GM18907 (cell line): ENCODE measurements around the gene NOC4L.
"Not testable (repeated sequence)": the region's sequence is repeated elsewhere in the genome, so short reads cannot be mapped to it uniquely, and the experiment has no call there.

Experiments
- ATAC-seq: cut with Tn5 transposase; IDR thresholded peaks from one replicate; pipeline ENCODE4 v1.9.1; 2021; ENCODE audit warnings: mild to moderate bottlenecking, moderate library complexity; ENCODE audit not compliant: unreplicated experiment

NOC4L gene

DNA sequence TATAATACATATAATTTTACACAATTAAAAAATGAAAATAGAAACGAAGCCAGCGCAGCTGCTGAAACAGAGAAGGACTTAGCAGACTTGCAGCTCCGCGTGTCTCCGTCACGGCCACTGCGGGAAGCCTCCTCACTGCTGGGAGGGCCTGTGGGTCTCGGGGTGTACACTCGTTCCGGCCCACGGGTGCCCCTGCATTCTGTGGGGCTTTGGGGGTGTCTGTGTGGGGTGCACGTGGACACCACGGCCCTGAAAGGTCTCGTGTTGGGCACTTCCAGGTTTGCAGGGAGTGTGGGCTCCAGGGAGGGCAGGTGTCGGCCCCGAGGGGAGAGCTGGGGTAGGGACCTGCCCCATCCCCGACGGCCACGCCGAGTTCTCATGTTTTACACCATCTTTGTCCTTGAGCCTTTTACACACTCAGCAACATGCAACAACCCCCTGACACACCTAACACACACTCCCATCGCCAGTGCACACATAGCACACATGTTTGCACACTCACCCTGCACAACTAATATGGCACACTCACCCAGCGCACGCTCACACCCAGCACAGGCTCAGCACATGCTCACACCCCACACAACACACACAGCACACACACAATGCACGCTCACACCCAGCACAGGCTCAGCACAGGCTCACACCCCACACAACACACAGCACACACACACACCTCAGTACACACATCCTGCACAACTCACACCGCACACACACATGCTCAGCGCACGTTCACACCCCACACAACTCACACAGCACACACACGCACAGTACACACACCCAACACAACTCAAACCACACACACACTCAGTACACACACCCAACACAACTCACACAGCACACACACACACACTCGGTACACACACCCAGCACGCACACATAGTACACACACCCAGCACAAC is 36.6 kb downstream of the NOC4L start:
- ATAC-seq: no peak

DNA sequence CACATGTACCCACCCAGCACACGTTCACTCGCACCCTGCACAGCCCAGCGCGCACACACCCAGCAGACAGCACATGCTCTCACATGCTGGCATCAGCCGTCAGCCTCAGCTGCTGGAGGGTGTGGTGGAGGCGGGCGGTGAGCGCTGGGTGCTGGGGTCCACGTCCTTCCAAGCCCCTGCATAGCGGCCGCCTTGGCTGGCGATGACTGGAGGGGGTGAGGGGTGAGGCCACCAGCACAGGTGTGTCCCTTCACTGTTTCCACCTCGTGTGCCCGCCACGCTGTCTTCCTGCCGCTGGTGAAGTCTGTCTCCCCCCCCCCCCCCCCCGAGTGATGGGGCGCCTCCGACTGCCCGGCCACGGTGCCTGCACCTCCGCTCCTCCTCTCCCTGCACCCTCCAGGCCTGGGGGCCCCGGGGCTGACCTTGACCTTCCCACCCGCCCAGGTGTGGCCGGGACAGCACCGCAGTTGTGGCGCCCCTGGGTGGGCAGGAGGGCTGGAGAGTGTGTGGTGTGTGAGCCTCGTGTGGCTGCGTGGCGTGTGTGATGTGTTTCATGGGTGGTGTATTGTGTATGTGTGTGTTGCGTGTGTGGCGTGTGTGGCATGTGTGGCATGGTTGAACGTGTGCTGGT is 37.4 kb downstream of the NOC4L start:
- no peak for ATAC-seq

DNA sequence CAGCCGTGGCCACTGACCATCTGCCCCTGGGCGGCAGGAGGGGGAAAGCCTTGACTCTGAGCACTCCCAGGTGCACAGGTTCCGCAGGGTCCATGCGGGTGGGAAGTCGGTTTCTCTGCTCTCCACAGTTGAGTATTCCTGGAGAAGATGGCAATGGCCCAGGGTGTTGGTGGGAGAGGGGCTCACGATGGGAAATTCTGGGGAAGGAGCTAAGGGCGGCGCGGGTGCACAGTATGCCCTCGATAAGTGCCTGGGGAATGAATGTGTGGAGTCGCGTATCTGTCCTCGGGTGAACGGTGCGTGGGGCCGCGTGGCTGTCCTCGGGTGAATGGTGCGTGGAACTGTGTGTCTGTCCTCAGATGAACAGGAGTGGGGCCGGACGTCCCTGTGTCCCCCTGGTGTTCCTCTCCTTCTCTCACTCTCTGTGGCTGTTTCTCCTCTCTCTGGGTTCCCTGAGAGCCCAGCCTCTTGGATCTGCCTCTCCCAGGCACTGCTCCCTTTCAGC is 38.0 kb downstream of the NOC4L start:
- ATAC-seq: no peak

DNA sequence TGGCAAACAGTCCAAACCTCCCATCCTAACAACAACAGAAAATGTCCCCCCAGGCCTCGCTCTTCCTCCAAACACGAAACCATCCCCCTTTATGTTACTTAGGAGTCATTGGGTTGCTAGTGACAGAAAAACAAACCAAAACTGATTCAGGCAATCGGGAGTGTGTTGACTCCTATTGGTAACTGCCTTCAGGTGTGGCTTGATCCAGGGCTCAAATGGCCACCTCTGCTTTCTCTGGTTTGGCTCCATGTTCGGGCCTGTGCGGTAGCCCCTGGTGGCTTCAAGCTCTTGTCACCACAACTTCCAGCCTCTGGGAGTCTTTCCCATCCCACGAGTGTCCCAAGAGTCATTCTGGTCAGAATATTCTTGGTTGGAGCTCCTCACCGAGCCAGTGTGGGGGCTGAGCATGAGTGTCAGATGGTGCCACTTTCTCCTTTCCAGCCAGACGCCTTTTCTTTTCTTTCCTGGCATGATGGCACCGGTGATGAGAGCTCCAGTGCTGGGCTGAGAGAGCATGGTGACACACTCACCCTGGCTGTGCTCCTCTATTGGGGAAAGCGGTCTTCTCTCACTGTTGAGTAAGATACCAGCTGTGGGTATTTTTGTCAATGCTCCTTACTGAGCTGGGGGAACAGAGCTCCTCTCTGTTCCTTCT is 38.6 kb downstream of the NOC4L start:
- no peak for ATAC-seq

DNA sequence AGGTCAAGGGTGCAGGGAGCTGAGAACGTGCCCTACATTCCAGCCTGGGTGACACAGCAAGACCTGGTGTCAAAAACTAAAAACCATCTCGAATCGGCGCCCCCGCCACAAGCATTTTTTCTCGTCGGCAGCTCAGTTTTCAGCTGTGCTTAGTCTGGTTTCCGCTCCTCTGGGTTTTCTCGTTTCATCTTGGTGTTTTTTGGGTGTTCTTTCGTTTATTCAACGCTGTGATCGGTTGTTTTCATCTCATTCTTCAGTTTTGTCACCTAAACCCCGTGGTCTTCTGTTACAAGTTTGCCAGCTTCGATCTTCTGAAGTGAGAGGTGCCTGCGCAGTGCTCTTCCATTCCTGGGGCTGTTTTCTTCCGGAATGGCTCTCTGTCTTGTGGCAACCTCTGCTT is 41.4 kb downstream of the NOC4L start:
- no peak for ATAC-seq

DNA sequence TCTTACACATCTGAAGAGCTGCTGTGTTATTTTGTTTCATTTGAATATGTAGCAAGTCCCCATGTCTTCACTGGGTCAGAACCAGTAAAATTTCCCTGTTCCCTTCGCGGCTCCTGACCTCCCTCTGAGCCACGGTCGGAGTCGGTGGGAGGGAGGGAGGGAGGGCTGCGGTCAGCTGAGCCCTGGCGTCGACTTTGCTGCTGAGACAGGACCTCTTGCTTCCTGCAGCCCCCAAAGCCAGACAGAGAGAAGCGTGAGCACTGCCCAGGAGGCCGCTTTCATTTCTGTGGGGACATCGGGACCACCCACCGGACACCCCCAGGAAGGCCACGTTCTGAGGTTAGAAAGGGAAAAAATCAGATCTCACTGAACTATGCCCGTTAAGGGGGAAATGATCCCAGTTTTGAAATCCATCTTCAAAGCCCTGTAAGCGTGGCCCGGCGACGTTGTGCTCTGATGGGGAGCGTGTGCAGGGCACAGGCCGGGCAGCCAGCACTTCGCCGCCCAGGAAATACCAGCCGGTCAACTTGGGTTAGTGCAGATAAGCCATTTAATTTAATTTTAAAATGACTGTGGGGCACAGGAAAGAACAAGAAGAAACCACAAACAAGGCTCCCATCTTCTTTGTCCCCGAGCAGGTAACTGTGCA is 42.1 kb downstream of the NOC4L start:
- no peak for ATAC-seq

DNA sequence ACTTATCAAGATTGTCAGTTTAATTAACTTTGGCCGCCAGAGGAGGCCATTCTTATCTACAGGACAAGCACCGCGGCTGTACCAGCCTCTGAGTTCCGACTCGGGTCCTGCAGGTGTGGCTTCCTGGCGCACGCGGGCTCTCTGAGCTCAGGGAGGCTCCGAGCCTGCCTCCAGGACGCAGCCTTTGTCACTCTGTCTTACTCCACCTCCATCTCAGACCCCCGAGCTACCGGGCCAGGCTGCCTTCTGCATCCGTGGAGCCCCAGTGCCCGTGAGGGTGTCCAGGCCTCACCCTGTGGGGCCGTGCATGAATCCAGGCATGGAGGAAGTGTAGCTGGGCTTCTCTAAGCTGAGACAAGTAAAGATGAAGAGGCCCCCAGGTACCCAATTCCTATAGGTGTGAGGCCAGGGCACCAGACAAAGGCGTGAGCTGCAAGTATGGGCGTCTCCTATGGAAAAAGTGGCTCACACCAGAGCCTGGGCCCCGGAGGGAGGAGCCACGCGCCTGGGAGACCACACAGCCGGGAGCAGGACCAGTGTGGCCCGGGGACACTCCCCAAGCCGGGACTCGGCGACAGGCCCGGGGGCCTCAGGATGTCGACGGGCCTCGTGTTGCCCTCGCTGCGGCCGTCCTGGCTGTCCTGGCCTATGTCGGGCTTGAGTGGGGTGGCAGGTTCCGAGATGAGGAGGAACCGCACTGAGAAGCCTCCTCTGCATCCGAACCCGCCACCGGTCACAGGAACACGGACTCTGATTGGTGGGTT is 42.8 kb downstream of the NOC4L start:
- ATAC-seq: no peak

DNA sequence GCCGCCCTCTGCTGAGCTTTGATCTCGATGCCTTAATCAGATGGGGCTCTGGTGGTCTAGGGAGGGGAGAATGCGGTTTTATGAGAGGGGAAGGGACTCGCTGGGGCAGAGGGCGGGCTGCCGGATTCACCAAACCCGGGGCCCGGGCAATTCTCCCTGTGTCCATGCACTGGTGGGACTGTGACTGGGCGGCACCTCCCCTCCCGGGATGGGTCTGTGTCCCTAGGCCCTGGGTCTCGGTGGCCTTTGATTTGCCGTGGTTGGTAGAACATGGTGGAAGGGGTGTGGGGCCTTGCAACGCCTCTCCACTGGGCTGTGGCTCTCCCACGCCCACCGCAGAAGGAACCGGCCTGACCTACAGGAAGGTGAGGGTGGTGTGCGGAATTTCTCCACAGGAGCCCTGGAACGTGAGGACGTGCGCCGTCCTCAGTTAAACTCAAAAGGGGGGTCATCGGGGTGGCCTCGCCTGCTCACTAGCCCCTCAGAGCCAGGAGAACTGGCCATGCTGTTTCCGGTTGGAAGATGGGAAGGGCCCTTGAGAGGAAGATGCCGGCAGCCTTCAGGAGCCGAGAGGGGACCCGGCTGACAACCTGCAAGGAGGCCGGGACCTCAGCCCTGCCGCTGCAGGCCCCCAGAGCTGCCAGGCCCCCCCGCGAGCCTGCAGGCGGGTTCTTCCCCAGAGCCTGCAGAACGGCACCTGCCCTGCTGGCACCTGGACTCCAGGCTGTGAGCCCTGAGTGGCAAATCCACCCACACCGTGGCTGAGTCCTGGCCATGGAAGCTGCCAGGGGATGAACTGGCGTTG is 43.6 kb downstream of the NOC4L start:
- ATAC-seq: no peak

DNA sequence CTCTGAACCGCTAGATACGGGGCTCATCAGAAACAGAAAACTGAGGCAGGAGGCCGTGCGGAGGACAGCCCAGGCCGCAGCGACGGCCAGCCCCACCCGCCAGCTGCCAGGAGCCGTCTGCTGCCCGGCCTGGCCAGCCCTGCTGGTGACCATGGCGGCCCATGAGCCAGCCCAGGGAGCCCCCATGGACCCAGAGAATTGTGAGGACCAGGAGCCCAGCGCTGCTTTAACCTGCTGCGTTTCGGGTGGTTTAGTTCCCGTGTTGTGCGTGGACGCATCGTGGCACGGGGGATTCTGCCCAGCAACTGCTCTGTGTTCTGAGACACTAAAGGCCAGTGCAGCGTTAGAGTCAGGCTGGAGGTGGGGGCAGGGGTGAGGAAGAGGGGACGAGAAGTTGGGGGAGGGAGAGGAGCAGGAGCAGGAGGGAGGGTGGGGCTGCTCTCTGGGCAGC is 44.2 kb downstream of the NOC4L start:
- ATAC-seq: no peak

DNA sequence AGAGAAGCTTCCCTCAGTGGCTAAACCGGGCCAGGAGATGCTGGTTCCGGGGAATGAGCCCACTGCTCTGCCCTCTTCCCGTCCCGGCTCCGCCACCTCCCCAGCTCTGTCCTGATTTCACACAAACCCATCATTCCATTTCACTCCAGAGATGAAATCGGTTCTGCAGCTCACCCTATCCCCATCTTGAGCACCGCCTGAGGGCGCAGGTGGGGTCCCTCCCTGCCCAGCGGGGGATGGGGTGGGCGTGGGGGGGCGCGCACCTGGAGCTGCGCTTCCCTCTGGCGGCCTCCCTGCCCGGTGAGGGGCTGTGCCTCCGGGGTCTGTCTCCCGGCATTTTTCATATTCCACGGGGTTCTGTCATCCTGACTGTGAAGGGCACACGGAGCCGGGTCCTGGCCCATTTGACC is 44.7 kb downstream of the NOC4L start:
- no peak for ATAC-seq

DNA sequence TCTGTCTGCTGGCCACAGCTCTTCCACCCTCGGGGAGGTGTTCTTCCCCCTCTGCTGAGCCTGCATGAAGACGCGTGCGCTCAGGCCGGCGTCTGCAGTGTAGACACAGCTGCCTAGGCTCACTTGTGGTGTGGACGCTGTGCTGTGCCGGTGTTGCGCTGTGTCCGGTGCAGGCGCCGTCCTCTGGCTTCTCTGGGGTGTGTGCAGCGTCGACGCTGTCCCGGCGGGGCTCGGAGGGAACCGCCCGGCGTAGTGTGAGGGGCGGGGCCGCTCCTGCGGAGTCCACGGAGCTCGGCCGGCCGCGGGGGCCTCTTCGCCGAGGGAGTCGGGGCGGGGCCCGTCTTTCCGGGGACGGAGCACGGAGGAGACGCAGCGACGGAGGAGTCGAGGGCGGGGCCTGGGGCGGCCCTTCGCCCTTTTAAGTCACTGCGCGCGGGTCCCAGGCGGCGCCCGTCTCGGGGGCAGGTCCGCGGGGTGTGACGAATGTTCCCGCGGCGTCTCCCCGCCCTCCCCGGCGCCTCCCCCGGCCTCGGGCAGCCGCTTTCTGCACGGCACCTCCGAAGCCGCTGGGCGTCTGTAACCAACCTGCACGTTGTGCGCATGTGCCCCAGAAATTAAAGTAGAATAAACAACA is 45.2 kb downstream of the NOC4L start:
- ATAC-seq: peak; percentile 91

DNA sequence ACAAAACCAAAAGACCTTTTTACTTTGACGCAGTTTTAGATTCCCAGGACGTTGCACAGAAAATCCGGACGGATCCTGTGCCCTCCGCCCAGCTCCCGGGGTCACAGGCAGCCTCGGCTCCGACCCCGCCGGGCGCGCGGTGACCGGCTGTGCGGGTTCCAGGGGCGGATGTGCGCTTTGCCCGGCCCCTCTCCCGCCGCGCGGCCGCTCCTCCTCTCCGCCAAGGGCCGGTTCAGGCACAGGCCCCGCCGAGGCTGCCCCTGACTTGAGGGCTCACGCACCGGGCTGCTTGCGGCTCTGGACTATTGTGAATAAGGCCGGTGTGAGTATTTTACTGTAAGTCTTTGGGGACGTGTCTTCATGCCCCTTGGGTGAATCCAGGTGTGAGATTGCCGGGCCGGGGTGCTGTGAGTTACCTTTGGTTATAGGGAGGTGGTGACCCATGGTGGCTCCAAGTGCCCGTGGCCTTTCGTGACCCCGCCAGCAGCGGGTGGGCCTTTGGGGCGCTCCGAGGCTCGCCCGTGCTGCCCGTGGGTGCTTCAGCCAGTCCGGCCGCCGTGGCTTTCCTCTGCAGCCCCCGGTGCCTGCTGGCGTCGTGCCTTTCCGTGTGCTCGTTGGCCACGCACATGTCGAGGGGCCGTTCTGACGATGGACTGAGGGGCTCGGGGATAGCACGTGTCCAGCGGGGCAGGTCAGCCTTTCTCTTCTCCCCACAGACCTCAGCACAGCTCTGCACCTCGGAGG is 45.9 kb downstream of the NOC4L start:
- peak; percentile 32 for ATAC-seq

DNA sequence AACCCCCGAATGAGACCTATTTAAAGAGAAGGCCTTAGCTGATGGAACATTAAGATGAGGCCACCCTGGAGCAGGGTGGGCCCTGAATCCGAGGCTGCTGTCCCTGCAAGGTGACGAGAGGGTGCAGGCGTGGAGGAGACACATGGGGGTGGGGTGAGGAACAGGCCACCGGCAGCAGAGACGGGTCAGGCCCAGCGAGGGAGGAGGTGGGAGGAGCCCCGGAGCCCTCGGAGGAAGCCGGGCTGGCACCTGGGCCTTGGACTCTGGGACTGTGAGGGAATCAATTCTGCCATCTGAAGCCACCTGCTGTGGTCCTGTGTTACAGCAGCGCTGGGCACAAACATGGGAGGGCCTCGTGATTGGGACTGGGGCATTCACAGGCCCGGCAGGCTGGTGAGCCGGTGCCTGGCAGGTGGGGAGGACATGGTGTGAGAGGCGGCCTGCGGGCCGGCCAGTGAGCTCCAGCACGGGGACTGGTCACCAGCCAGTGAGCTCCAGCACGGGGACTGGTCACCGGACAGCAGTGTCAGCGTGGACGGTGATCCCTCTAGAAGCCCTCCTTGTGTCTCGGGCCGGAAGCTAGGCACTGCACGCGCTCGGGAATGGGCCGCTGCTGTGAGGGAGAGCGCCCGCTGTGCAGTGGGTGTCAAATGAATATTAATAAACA is 46.7 kb downstream of the NOC4L start:
- no peak for ATAC-seq

DNA sequence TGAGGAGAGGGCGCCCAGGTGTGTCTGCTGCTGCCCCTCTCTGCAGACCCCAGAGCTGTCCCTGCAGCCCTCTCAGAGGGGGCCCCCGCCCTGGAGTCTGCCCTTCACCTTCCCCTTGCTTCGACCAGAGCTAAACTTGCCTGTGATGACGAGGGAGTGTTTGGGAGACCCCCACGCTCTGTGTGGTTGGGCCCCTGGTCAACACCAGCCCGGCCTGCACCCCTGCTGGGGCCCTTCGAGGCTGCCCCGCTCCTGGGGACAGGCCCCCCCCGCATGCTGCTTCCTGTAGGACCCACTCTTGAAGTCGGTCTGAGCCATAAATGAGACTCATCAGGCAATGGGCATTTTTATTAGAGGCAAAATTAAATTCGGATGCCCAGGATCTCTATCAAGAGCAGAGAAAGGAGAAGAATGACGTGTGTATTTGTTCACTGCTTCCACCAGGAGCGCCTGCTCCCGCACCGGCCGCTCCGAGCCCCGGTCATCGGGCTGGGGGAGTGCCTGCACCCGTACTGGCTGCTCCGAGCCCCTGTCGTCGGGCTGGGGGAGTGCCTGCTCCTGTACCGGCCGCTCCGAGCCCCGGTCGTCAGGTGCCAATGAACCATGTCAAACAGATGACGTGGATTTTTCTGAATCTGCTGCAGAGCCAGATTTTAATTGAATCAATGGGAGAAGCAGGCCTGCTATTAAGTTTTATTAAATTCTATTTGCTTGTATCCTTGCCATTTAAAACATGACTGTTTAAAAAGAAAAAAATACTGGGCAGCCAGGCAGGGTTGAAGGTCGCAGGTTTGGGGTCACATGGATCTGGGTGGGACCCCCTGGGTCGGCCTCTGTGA is 47.7 kb downstream of the NOC4L start:
- ATAC-seq: no peak

DNA sequence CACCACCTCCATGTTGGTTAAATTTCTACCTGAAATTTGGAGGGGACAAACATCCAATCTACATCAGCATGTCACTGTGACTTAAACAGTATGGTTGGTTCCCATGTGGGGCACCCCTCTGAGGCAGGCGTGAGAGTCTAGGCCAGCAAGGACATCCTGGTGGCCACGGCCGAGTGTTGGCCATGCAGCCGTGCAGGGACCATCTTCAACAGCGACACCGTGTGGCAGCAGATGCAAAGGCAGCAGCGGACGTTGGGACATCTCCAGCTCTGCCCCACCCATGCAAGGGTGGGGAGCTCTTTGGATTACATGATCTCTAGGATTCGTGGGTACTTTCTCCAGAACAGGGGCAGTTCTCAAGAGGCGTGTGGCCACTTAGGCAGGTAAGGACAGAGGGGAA is 49.8 kb downstream of the NOC4L start:
- no peak for ATAC-seq

DNA sequence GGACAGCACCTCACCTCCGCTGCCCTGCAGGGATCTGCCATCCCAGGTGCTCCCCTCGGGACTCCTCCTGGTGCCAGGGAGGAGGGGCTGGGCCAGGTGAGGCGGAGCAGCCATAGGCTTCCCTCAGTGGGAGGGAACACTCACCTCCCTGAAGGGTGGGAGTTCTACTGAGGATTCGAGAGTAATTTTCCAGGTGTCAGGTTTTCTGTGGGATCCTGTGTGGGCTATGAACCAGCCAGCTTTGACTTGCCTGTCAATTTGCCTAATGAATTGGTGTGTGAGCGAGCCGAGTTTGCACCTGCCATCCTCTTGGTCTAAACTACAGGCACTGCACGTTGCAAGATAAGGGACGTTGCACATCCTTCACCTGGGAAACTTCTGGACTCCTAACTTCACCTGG is 50.3 kb downstream of the NOC4L start:
- no peak for ATAC-seq

DNA sequence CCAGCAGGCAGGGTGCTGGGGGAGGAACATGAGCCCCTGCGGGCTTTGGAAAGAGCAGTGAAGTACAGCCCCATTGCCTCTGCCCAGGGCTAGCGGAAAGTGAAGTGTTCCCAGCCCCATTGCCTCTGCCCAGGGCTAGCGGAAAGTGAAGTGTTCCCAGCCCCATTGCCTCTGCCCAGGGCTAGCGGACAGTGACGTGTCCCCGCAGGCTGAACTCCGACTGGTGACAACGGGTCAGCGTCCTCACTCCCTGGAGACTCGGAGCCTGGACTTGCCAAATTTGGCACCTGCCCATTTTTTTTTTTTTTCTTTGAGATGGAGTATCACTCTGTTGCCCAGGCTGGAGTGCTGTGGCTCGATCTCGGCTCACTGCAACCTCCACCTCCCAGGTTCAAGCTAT is 51.0 kb downstream of the NOC4L start:
- not testable (repeated sequence) for ATAC-seq
